GM03348 (cell line): ENCODE results near the gene NOCT.
"Not testable (repeated sequence)": the region's sequence is repeated elsewhere in the genome, so short reads cannot be mapped to it uniquely, and the experiment has no call there.

ENCODE experiments used
- DNase-seq: peaks from one replicate; pipeline ENCODE4 v3.0.0; 2012; ENCODE audit warnings: low spot score

Gene NOCT, protein sequence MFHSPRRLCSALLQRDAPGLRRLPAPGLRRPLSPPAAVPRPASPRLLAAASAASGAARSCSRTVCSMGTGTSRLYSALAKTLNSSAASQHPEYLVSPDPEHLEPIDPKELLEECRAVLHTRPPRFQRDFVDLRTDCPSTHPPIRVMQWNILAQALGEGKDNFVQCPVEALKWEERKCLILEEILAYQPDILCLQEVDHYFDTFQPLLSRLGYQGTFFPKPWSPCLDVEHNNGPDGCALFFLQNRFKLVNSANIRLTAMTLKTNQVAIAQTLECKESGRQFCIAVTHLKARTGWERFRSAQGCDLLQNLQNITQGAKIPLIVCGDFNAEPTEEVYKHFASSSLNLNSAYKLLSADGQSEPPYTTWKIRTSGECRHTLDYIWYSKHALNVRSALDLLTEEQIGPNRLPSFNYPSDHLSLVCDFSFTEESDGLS

DNA sequence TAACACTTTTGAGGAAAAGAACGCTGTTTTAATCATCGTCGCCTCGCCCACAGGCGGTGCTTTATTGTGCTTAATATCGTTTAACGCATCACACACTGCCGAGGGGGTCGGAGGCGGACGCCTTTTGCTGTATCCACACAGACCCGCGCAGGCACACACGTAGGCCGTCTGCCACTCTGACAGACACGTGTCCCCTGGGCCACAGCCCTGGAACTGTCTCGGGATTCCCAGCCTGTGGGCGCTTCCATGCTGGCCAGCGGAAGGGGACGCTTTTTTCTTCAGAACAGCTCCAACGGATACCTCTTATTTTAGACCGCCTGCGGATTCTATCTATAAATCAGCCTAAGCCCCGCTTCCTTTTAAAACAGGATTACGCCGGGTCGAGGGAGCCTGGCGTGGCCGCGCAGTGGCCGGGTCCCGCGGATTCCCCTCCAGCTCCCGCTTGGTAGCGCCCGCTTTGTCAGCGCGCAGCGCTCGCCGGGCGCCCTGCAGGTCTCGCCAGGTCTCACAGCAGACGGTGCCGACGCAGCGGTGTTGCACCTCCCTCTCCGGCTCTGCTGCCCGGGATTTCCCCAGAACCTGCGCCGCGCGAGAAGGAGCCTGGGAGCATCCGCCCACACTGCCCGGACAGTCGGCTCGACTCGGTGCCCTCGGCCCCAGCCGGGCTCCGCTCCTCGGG, at the start of gene NOCT:
Gene NOCT, plus strand, starts transcription at position 513 of the 679 bp plus-strand sequence. CDS start 201 bp downstream, outside the sequence.
- DNase-seq = peak; percentile 93

DNA sequence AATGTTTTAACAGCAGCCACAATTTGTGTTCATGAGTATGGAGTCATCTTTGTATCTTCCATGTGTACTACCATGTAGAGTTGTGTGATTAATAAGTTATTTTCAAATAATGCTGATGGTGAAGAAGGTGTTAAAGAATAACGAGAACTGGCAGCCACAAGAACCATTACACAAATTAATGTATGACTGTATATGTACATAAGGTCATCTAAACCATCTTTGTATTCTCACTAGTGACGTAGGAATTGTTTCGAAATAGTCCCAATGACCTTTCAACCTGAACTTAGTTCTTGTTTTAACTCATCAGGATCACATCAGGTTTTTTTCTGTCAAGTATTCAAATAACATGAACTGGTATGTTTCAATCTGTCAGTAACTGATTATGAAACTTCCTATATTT, 48.3 kb upstream of the NOCT start:
- no peak for DNase-seq

DNA sequence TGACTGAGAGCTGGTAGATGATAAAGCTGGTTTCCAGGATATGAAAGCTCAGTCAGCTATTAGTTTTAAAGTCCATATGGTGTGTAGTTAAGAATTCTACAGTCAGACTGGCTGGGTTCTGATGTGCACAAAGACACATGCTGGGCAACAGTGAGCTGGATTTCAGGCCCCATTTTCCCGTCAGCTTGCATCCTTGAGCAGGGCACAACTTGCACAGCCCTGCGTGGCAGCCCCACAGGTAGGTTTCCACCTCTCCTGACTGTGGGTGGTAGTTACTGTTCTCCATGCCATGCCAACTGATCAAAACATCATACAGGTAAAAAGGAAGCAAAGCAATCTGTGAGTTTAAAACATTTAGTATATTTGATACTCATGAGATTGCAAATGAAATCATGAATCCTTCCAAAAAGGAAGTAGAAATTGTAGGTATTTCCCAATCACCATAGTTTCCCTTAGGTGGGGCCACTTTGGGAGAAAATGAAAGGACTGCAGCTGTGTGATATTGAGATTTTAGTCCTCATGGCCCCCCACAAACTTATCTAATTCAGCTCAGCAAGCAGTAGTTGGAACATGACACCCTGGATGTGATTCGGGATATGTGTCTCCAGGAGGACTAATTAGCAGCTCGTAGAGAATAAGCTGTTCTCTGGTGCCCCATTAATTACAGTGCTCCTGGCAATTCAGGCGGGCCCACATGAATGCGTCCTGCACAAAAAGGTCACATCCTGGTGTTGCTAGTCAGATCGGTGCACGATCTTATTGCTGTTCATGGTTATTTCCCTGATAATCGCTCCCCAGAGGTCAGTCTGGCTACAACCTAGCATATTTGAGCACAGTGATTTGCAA, 42.4 kb upstream of the NOCT start:
- DNase-seq = no peak

DNA sequence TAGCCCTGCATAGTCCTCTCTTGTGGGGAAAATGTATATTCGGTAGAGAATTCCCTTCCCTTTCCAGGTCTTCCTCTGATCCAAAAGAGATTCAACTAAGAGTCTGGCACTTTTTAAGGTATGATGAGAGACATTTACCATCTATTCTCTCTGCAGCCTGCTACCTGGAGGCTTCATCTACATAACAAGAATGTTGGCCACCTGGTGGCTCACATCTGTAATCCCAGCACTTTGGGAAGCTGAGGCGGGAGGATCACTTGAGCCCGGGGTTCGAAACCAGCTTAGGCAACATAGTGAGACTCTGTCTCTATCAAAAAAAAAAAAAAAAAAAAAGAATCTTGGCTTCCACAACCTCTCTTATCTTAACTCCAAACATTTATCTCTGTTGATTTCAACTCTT, 40.4 kb upstream of the NOCT start:
- no peak for DNase-seq

DNA sequence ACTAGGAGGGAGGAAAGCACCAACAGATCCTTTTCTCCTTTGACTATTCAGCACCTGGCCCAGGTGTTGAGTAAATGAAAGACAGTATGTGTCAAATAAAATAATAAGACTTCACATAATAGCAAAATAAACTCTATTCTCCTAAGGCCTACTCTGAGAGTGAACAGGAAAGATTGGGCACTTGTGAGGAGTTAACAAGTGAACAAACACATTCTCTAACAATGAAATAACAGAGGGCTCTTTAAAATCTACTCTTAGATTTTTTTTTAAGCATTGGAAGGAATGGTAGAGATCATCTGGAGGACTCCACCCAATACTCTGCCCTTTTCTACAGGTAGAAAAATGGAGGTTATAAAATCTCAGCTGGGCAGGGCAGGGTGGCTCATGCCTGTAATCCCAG, 39.1 kb upstream of the NOCT start:
- DNase-seq = no peak

DNA sequence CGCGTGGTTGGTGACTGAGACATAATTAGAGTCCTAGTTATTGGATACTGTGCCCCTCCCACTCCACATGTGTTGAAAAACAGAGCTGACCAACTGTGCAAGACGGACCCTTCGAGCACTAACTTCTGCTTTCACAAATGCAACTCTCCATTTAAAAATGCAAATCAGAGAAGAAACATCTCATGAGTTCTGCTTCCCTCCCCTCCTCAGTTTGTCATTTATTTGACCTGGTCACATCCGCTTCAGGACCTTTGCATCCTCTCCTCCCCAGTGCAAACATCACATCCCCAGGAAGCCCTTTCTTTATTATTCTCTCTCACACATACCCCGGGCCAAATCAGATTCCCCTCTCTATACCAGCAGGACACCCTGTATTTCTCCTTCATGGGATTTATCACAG, 38.1 kb upstream of the NOCT start:
- DNase-seq = no peak

DNA sequence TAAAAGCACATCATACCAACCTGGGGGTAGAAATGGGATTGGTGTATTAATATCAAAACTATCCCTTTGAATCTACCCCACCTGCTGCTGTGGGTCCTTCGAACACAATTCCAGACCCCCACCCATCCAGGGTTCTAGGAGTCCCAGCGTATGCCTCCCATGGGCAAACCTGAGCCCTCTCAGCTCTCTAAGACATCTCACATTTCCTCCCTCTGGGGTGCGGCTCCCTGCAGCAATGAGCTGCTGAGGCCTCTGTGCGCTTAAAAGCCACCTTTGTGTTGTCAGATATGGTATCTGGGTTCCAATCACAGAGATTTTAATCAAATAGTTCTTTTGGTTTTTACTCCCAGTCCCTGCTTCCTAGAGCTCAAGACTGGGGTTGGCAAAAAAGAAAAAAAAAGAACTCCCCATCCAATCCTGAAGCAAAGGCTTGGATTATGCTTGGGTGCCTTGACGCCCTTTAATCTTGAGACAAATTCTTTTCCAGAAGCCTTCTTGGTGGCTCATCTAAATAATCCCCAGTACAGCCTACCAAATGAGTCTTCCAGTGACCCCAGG, 37.5 kb upstream of the NOCT start:
- DNase-seq = no peak

DNA sequence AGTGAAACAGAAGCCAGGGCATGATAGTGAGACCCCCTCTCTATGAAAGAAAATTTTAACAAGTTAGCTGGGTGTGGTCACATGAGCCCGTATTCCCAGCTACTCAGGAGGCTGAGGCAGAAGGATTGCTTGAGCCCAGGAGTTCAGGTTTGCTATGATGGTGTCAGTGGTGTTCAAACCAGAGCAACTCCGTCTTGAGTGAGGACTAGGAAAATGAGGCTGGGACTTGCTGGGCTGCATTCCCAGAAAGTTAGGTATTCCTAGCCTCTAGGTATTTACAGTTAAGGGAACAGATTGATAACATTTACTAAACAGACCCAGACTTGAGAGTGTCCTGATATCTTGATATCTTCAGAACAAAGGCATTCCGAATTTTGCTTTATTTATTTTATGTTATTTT, 37.0 kb upstream of the NOCT start:
- no peak for DNase-seq

DNA sequence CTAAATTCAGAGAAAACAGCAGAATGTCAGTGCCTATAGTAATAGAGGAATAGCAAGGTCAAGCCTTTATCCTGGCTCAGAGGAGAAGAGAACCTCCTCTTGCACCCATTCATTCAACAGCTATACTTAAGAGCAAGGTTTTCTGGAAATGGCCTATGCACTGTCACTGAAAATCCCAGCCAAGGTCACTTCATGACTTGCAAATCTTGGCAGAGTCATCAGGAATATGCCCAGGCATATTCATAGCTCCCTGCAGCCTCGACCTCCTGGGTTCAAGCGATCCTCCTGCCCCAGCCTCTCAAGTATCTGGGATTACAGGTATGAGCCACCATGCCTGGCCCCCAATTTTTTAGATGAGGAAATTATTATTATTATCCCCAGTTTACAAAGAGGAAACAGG, 35.8 kb upstream of the NOCT start:
- no peak for DNase-seq

DNA sequence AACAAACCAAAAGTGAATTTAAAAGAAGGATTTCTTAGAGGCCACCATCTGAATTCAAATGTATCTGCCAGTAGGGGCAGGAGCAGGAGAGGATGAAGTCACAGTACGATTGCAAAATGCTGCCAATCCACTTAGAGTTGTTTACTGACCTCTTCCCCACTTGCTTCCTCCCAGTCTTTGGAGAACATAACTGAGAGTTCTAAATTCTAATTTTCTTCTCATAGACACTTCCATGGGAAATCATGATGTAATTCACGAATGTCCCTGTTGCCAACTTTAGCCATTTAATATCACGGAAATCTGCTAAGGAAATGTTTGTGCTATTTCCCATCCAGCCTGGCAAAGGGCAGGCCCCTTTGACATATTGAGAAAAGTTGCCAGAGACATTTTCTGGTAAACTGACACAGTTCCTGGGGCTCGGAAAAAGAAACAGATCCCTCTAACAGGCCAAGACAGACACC, 33.6 kb upstream of the NOCT start:
- DNase-seq = peak; percentile 73

DNA sequence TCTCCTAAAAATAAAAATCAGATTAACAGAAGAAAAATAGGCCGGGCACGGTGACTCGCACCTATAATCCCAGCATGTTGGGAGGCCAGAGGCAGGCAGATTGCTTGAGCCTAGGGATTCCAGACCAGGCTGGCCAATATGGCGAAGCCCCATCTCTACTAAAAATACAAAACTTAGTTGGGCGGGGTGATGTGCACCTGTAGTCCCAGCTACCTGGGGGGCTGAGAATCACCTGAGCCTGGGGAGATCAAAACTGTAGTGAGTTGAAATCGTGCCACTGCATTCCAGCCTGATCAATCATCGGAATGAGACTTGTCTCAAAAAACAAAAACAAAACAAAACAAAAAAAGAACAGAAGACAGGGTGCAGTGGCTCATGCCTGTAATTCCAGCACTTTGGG, 32.8 kb upstream of the NOCT start:
- DNase-seq = no peak

DNA sequence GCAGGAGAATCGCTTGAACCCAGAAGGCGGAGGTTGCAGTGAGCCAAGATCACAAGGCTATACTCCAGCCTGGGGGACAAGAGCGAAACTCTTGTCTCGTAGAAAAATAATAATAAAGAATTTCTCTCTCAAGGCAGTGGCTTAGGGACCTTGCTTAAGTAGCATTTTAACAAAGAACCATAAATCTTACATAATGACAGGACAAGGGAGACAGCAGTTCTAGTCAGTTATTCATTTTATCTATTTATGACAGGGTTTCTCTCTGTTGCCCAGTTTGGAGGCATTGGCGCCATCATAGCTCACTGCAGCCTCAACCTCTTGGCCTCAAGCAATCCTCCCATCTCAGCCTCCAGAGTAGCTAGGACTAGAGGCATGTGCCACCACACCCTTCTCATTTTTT, 31.9 kb upstream of the NOCT start:
- no peak for DNase-seq

DNA sequence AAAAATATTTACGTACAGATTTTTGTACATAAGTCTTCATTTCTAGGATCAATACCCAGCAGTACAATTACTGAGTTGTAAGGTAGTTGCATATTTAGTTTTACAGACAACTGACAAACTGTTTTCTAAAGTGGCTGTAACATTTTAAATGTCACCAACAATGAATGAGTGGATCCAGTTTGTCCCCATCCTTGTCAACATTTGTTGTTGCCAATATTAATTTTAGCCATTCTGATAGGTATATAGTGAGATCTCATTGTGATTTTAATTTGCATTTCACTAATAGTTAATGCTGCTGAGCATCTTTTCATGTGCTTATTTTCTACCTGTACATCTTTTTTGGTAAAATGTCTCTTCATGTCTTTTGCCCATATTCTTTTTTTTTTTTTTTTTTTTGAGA, 30.9 kb upstream of the NOCT start:
- no peak for DNase-seq

DNA sequence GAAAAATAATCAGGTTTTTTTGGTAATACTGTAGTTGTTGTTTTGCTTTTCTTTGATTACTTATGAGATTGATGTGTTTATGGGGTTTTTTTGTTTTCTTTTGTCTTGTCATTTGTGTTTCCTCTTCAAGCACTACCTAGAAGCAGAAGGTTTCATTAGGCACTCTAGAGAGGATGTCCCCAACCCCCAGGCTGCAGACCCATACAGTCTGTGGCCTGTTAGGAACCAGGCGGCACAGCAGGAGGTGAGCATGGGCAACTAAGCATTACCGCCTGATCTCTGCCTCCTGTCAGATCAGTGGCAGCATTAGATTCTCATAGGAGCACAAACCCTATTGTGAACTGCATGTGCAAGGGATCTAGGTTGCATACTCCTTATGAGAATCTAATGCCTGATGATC, 22.9 kb upstream of the NOCT start:
- no peak for DNase-seq

DNA sequence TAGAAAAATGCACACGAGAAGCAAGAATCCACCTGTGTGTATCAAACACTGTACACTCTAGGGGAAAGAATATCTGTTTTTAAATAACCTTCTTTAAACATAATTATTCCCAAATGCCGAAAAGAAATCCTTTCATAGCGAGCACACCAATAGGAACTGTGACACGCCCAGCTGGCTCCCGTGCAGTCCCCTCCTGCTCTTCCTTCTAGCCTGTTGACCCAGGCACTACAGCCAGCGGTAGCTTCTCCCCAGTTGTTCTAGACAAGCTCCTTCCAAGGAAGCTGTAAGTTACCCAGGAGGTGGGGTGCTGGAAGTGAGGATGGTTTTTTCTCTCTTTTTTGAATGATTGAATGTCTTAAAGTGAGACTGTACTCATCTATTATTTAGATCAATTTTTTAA, 19.5 kb upstream of the NOCT start:
- peak; percentile 40 for DNase-seq

DNA sequence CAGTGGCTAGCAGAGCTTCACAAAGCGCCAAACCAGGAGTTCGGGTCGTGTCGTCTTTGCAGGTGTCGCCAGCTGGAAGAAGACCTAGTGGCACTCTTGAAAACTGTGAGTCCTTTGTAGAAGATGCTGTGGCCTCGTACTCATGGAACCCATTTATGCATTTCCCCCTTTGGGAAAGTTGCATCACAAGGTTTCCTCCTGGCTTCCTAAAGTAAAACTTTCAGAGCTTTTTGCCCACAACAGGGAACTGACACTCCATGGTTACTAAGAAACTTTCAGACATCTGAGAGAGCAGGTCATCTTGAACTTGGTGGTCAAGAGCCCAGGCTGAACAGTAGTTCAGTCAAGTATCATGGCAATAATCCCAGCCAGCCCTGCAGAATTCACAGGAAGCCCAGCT, 15.9 kb upstream of the NOCT start:
- DNase-seq = no peak

DNA sequence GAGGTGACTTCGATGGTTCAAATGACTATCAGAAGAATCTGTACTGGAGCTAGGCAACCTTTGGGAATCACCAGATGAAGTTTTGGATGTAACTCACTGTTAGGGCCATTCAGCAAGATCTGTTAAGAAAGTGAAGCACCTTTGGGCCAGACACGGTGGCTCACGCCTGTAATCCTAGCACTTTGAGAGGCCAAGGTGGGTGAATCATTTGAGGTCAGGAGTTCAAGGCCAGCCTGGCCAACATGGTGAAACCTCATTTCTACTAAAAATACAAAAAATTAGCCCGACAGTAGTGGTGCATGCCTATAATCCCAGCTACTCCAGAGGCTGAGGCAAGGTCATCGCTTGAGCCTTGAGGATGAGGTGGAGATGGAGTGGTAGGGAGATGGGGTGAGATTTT, 15.4 kb upstream of the NOCT start:
- not testable (repeated sequence) for DNase-seq

DNA sequence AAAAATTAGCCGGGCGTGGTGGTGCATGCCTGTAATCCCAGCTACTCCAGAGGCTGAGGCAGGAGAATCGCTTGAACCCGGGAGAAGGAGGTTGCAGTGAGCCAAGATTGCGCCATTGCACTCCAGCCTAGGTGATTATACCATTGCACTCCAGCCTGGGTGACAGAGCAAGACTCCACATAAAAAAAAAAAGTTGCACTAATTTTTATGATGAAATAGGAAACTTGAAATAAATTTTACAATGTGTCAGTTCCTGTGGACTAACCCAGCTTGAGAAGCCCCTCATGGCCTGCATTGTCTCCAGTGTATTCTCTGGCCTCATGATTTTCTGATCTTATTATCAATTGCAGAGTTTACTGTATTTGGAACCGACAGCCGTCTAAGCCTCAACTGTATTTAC, 14.2 kb upstream of the NOCT start:
- not testable (repeated sequence) for DNase-seq

DNA sequence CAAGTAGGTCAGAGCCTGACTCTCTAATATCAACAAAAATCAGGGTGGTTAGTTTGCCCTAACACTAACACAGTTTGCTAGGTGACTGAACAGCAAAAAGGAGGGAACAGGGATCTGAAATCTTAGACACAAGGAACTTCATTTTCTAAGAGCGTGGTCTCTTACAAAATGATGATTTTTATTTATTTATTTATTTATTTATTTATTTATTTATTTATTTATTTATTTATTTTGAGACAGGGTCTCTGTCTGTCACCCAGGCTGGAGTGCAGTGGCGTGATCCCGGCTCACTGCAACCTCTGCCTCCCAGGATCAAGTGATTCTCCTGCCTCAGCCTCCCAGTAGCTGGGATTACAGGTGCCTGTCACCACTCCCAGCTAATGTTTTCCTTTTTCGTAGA, 11.9 kb upstream of the NOCT start:
- DNase-seq = not testable (repeated sequence)

DNA sequence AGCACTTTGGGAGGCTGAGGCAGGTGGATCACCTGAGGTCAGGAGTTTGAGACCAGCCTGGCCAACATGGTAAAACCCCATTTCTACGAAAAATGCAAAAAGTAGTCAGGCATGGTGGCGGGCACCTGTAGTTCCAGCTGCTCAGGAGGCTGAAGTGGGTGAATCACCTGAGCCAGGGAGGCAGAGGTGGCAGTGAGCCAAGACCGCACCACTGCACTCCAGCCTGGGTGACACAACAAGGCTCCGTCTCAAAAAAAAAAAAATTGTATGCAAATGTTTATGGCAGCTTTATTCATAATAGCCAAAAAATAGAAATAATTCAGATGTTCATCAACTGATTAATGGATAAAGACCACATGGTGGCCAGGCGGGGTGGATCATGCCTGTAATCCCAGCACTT, 9.8 kb upstream of the NOCT start:
- DNase-seq = no peak

DNA sequence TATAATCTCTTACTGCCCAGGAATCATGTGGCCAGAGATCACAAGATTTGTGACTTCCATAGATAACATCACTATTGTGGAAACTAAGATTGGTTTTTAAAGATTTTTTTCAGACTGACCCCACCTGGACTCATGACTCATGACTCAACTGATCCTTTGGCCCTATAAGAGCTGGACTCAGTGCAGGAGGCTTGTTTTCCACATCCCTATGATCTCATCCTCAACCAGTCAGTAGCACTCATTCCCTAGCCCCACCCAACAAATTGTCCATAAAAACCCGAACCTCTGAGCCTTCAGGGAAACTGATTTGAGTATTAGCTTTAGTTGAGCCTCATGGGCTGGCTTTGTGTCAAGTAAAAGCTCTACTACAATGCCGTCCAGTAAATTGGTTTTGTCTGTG, 7.9 kb upstream of the NOCT start:
- no peak for DNase-seq

DNA sequence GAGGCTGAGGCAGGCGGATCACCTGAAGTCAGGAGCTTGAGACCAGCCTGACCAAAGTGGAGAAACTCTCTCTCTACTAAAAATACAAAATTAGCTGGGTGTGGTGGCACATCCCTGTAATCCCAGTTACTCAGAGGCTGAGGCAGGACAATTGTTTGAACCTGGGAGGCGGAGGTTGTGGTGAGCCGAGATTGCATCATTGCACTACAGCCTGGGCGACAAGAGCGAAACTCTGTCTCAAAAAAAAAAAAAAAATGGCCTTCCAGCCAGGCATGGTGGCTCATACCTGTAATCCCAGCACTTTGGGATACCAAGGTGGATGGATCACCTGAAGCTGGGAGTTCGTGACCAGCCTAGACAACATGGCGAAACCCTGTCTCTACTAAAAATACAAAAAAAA, 7.3 kb upstream of the NOCT start:
- DNase-seq = not testable (repeated sequence)
